NCI-H510A treated with DMSO at 0.1 percent for 48 hours (cell line): ENCODE data around the gene TBC1D22A.

Experiments used
- DNase-seq: peaks from one replicate; lab custom pipeline; 2025; lab: John Stamatoyannopoulos, UW

Gene TBC1D22A

DNA sequence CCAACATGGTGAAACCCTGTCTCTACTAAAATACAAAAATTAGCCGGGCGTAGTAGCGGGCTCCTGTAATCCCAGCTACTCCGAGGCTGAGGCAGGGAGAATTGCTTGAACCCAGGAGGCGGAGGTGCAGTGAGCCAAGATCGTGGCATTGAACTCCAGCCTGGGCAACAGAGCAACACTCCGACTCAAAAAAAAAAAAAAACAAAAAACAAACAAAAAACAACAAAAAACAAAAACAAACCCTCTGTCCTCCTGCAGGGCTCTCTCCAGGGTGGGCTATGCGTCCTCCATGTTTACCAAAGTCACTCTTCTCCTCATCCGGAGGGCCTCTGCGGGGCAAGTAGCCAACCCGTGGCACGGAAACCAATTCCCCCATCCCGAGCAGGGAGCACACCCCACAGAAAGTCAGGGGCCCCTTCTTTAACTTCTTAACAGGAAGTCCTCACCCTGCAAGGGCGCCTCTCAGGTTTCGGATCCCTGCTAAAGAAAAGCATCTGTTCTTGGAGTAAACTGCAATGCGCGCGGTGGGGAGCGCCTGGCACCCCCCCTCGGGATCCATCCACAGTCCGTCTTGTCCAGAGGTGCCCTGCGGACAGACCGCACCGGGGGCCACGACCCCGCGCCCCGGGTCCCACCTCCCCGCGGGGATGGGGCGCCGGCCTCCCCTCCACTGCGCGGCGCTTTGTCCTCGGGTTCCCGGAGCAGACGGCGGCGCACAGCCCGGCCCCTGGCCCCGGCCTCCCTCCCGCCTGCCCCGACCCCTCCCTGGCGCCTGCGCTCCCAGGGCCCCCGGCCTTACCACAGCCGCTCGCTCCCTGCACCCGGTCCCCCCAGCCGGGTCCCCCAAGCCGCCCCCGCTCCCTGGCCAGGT lies 25.1 kb upstream of the TBC1D22A start:
- DNase-seq, result no peak

DNA sequence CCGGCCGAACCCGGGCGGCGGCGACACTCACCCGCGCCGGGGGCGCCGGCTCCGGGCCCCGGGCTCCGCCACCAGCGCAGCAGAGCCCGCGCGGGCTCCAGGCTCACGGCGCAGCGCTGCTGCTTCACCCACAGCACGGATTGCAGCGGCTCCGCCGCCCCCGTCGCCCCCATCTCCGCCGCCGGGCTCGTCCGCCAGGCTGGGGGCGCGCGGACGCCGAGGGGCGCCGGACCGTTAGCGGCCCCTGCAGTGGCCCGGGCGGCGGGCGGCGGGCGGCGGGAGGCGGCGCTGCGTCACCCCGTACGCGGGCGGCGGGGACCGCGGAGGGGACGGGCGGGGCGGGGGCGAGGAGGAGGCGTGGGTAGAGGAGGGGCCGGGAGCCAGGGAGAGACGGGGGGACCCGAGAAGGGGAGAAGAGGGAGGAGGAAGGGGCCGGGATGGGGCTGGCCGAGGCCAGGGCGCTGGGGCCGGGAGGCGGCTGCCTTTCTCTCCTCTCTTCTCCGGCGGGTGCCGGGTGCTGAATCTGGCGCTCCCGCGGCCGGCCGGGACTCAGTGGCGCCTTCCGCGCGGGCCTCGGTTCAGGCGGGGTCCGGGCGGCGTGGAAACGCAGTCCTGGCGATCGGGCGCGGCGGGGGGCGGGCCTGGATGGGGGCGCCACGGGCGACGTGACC lies 24.3 kb upstream of the TBC1D22A start, which contains the start of gene CERK:
Gene CERK, minus strand, starts transcription at position 277 of the 671 bp plus-strand sequence. Its CDS starts 104 bp downstream, at position 173.
- DNase-seq, result no peak

DNA sequence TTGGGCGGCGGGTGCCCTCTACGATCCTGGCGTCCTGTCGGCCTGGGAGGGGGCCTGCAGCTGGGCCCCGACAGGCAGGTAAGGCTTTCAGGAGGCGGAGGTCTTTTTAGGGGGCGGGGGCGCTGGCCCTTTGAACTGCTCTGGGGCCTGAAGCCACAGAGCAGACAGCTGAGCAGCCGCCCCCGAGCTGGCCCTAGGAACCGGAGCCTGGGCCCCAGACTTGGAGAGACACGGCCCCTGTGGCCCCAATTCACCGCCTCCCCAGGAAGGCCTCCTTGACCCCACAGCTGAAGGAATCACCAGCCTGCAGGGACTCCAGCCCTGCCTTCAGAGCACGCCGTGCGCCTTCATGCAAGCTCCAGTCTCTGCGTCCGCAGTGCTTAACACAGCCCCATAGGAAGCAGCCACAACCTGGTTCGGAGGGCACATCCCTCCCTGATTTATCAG lies 23.8 kb upstream of the TBC1D22A start:
- DNase-seq, result no peak

DNA sequence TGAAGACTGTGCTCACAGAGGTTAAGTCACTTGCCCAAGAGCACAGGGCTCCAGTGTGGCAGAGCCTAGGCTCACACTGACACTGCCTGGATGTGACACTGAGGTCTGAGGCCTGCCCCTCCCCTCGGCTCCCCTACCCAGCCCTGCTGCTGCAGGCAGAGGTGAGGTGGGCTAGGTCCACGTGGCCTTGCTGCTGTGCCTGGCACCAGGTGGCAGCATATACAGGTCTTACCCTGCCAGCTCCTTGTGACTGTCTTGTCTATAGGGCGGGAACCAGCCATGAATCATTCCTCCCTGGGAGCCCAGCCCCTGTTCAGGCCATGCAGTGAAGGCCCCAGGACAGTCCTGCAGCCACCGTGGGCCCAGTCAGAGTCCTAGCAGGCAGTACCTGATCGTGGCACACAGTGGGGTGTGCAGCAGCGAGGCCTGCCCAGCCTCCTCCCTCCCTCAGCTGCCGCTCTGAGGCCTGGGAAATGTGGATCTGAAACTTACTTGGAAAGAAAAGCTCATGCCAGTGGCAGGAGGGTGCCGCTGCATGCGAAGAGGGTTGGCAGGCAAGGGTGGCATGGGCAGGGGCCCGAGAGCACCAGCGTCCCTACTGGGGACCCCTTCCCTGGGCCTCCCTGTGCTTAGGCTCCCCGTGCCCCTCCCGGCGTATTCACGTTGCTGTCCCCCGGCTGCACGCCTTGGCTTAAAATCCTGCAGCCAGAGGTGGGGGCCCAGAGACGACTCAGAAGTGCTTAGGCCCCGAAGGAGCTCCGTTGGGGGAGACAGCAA lies 23.2 kb upstream of the TBC1D22A start:
- DNase-seq, result no peak

DNA sequence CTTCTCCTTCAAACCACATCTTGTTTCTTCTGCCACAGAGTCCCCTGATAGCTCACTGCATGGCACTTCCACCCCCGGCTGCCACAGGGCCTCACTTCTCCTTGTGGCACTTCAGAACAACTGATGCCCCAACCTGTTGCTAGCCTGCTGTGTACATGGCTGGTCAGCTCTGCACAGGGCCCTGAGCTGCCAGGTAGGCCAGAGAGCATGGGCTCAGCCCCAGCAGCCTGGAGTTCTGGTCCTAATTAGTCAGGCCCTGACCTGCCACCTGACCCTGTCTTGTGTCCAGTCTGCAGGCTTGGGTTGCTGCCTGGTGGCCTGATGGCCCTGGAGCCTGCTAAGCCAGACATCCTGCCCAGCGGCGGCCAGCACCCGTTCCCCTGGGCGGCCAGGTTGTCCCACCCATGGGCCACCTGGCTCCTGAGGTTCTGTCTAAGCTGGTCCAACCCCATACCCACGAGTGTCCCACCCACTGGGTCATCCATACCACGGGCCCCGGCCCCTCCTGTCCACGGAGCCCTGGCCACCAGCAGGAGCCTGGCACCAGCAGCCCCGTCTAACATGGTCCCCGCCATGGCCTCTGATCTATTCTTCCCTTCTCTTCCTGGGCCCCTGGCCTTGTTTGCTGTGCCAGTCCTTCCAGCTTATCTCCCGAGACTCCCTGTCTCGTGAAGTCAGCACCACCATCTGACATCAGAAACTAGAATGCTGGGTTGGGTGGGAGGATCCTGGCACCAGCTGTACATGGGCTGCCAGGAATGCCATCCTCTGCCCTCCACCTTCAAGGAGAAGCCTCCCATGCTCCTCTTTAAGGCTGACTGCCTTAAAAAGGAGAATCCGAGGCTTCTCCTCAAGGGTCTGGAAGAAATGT lies 21.3 kb upstream of the TBC1D22A start:
- no peak for DNase-seq

DNA sequence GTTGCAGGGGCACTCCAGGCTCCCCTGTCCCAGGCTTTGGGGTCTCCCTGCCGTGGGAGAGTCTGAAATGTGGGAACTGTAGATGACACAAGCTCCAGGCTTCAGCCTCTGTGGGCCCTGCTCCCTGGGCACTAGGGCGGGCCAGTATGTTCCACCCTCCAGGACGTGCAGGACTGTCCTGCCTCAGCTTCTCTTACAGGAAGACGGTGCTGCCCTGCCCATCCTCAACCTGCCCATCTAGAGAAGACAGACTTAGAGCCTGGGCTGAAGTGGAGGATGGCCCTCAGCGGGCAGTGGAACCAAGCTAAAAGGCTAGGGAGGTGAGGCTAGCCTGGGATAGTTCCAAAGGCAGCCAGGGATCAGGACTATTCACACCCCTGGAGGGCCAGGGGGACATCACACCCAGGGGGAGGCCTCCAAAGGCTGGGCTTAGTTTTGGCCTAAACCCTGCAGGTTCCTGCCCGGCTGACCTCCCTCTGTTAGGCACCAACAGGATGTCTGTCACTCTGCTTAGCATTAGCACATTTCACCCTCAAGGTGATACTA lies 20.4 kb upstream of the TBC1D22A start:
- DNase-seq, result no peak

DNA sequence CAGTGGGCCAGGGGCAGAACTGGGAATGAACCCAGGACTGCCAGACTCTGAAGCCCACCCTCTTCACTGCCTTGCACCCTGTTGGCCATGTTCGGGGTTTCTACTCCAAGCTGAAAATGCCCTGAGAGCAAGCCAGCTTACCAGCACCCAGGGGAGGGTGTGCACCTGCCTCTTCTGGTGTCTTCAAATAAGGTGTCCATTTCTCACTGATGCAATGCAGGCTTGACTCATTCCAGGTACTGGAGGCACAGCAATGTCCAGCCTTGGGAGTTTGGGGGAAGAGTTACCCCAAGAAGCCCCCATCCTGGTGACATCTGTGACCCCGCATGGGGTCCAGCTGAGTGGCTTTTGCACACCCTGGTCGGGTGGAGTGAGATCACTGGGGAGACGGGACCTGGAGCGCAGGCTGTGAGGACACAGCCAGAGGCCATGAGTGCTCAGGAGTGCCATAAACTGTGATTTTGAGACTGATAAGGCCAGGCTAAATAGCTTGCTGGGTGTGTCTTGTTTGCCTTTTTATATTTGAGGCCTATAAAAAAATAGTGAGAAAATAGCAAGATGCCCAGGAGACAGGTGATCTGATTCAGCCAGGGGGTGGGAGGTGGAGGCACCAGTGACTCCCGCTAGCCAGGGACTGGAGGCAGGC lies 19.8 kb upstream of the TBC1D22A start:
- no peak for DNase-seq

DNA sequence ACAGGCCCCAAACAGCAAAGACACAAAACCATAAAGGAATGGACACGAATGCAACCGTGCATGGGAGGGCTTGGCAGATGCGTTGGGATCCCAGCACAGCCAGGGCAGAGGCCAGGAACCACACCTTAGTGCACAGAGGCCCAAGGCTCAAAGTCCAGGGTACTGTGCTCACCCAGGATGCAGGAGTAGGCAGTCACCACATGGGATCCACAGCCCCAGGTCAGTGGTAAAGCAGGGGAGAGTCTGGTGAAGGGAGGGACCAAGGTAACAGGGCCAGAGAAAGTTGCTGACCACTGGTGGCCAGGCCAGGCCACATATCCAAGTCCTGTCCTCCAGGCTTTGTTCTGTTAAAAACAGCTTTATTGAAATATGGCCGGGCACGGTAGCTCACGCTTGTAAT lies 17.9 kb upstream of the TBC1D22A start:
- no peak for DNase-seq

DNA sequence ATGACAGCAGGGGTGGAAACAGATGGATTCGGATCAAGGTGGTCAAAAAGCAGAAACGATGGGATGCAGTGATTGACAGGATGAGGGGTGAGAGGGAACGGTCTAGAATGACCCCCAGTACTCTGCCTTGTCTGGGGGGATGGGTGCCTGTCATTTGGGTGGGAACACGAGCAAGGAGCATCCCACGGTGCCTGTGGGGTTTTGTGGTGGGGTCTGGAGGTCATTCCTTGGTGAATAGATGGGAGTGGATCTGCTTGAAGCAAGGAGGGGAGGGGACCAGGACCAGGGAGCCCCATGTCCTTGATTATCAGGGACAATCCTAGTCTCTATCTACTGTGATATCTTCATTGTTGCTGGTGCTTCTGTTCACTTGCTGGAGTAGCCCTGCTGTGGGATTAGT lies 16.3 kb upstream of the TBC1D22A start:
- no peak for DNase-seq

DNA sequence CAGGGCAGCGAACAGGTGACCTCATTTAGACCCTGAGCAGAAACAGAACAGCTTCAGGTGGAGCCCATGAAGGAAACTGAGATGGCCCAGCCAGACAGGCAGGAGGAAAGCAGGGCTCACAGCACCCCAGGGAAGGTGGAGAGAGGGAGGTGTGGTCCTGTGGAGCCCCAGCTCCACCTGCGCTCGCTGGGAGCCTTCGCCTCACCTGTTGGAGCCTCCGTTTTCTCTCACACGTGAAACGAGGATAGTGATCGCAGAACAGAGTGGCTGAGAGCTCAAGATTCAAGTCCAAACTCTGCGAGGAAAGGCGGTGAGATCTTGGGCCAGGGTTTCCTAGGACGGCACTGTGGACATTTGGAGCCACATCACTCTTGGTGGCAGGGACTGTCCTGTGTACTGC lies 15.8 kb upstream of the TBC1D22A start:
- no peak for DNase-seq

DNA sequence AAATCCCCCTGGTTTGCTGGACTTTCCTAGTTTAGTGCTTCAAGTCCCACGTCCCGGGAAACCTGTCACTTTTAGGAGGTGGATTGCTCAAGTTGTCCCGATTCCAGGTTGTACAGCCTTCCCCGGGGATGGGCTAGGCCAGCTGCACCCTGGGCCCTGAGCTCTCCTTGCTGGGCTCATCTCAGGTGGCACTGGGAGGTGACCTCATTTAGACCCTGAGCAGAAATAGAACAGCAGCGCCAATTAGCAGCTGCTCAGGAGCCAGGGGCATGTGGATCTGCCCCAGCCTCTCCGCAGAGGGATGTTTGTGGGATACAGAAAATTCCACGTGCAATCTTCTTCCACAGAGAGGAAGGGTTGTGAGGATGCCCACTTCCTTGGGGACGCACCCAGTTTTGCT lies 14.8 kb upstream of the TBC1D22A start:
- no peak for DNase-seq

DNA sequence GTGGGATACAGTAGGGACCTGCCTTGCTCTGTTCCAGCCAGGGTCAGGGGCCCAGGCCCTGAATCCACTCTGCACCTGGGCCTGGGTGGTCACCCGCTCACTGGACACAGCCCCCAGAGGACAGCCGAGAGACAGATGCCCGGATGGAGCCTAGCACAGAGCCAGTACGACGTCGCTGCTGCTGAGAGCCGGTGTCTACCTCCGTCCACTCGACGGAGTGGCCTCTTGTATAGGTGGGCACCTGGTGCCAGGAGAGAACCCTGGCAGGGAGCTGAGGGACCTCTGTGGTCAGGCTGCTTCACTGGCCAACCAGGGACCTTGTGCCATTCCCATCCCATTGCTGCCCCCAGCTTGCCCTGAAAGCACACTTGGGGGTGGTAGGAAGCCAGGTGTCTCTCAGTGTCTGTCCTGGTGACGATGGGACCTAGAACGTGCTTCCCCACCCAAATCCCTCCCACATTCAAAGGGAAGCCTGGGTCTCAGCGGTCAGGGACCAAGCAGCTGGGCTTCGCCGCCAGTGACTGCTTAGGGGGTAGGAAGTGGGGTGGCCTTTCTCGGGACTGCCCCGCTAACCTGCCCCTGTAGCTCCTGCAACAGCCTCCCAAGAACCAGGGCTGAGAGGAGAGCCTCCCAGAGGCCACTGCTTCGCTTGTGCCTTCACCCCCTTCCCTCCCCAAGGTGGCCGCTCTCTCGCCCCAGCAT lies 14.1 kb upstream of the TBC1D22A start:
- DNase-seq, result no peak

DNA sequence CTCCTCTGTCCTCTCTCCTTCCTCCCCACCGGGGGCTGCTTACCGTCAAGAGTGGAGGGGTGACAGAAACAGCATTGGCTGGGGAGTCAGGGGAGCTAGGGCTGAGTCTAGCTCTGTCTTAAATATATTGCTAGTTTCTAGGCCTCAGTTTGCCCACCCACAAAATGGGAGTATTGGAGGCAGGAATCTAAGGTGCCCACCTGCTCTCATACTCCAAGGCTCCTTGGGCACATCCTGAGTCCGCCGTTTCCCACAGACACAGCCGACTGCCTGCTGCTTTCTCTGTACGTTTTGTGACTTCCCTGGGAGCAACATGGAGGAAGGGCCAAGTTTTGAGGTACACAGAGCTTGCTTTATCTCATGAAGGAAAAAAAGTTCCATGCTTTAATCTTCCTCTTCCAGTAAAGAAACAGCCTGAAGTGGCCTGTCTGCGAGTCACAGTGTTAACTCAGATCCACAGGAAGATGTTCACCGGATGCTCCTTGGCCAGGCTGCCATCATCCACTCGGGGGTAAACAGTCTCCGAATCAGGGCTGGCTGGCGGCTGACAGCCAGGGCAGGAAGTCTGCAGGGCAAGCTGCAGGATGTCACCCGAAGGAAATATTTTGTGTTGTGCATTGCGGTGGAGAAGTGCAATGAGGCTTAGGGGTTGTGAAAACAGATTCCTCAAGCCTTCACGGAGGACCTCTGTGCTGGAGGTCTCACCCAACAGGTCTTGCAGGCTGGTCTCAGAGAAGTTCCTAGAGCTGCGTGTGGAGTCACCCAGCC lies 13.4 kb upstream of the TBC1D22A start:
- DNase-seq, result no peak

DNA sequence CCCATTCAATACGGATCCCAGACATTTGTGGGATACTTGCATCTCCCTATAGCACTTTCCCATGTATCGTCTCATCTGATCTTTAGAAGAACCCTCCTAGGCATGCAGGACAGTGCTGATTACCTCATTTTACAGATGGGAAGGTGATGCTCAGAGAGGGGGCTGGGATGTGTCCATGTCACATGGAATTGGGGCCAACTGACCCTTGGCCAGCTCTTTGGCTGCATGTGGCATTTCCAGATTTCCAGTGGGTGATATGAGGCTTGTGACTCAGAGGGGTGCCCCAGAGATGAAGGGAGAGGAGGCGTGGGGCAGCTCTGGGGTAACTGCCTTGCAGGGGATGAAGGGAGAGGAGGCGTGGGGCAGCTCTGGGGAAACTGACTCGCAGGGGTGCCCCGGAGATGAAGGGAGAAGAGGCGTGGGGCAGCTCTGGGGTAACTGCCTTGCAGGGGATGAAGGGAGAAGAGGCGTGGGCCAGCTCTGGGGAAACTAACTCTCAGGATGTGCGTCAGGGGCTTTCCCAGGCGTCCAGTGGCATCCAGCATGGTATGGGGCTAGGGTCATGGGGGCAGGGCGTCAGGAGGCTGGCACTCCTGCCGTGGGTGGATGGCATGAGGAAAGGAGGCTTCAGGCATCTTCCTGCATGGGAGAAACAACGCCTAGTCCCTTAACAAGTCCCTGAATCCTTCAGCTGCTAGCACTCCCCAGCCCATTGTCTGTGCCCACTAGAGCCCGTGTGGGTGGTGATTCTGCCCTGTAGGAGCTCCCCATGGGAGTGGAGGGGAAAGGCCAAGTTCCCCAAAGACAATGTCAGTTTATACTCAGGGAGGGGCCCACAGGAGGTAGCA lies 12.5 kb upstream of the TBC1D22A start:
- DNase-seq, result no peak

DNA sequence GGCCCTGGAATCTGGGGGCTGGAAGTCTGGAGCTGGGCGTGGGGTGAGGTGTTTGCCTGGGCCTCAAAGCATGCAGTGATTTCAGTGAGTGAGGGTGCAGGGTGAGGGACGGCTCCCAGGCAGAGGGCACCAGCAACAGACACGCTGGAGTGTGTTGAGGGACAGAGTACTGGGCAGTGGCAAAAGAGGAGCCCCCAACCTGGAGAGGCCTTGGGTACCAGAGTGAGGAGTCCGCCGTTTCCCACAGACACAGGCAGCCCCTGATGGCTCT lies 12.0 kb upstream of the TBC1D22A start:
- DNase-seq, result no peak

DNA sequence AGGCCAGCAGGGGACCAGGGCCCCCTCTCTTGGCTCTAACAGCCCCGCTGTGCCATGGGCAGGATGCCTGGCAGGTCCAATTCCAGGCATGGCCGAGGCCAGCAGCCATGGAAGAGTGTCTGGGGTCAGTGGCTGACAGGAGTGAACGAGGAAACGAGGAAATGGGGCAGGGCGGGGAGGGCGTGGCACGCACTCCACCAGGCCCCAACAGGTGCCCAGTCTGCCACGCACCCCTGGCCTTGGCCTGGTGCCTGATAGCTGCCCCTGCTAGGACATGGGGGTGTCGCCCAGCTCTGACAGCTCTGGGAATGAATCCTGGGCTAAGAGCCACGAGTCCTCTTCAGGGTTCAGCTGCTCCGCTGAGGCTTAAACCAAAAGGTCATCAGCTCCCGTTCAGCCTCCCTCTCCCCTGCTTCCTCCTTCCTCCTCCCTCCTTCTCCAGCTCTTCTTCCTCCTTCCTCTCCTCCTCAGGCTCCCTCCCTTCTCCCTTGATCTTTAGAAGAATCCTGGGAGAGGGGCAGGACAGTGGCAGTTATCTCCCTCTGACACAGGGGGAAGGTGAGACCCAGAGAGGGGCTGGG lies 11.5 kb upstream of the TBC1D22A start:
- no peak for DNase-seq

DNA sequence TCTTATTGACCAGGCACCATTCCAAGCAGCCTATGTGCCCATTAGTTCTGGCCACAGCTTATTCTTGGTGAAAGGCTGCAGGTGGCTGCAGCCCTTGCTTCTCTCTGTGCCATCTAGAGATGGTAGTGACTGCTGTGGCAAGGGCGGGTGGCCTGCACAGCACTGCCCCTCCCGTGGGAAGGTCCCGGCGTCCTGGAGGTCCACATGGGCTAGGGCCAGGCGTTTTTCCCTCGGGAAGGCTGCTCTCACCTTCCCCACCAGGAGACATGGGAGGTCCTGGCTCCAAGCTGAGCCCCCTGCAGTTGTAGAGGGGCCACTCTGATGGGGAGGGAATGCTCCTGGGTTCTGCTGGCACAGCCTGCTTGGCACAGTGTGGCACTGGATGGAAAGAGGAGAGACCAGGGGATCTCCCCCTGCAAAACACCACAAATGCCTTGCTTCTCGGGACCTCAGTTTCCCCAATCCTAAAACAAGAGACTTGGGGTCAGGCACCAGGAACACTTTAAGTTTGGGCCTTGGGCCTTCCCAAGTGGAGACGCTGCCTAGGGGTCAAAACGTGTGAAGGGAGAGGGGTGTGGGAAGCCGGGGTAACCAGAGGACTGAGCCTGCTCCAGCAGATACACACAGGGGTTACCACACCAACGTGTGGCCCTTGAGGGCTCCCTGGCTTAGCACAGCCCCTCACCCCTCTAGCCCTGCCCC lies 10.0 kb upstream of the TBC1D22A start:
- no peak for DNase-seq

DNA sequence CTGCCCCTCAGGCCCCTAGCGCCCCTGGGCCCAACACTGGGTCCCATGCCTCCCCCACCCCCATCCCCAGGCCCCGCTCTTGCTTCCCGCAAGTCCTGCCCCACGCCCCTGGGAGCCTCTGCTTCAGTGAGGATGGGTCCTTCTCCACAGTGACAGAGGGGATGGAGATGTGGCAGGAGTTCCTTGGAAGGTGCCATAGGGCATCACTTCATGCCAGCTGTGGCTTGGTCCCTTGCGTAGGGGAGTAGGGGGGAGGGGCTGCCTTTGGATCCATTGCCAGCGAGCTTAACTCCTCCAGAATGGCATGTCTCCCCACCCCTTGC lies 9.5 kb upstream of the TBC1D22A start:
- DNase-seq, result no peak
